HepG2 (cell line): Measurements from ENCODE around the gene KLHL13. TPM values are rescaled to one million over a fixed set of nuclear protein-coding genes. Genes with fewer than 3 reads are reported as not detected.

Source experiments
- ATAC-seq: fragments of 200-7000 bp; cut with Tn5 transposase; 3 replicates; pipeline ENCODE4 v1.9.1; 2020; ENCODE audit warnings: mild to moderate bottlenecking, moderate library complexity
- BruUV-seq: library from RNA; stranded (reverse); fragments of 400-500 nt; replicated peaks from 2 replicates; lab custom pipeline; 2021; lab: Mats Ljungman, UMichigan
- CTCF ChIA-PET: fragments of 300-600 bp; formaldehyde crosslinking; extraction: SDS; loops from one replicate; lab custom pipeline; 2021; ENCODE audit warnings: low total read pairs, inconsistent platforms, low intra/inter-chr PET ratio; lab: Yijun Ruan, JAX
- POLR2A ChIA-PET: fragments of 350-600 bp; sonication (Branson Sonifier 250); formaldehyde crosslinking; loops from one replicate; lab custom pipeline; 2020; ENCODE audit warnings: antibody characterized with exemption, inconsistent platforms; lab: Yijun Ruan, JAX
- DNase-seq: peaks from one replicate; pipeline ENCODE4 v3.0.0-alpha.2; 2015; ENCODE audit warnings: low spot score
- FAIRE-seq: peaks from 3 replicates; lab custom pipeline; 2011; peaks lifted over from hg19 to GRCh38; lab: Jason Lieb, UNC
- H2AFZ ChIP-seq: one replicate; pipeline ENCODE4 v1.6.1; 2011; ENCODE audit warnings: low read length, inconsistent platforms
- H3K27ac ChIP-seq: fragments of 300-600 bp; 3 replicates; pipeline ENCODE4 v1.8.0; 2011; ENCODE audit warnings: mixed run types, mild to moderate bottlenecking, mixed read lengths, low read length, inconsistent platforms; ENCODE audit not compliant: insufficient read depth; ENCODE audit errors: extremely low read length
- H3K27me3 ChIP-seq, 2 experiments: fragments of 200-600 bp in 1 of 2; 2 replicates in 1 of 2; 3 replicates in 1 of 2; pipeline versions ENCODE4 v1.6.0 to v1.8.0; 2011; ENCODE audit warnings: low read length in 2 of 2, mild to moderate bottlenecking in 2 of 2, moderate library complexity in 2 of 2, inconsistent platforms in 1 of 2; ENCODE audit not compliant: insufficient read depth in 2 of 2, control insufficient read depth in 1 of 2
- H3K36me3 ChIP-seq, 2 experiments: fragments of 200-600 bp in 1 of 2; replicated peaks in 1 of 2; 2 replicates in 1 of 2; 3 replicates in 1 of 2; pipeline versions ENCODE4 v1.5.1 to v1.8.0; 2011; ENCODE audit warnings: low read length in 2 of 2, inconsistent platforms in 1 of 2; ENCODE audit not compliant: insufficient read depth in 2 of 2, control insufficient read depth in 1 of 2
- H3K4me1 ChIP-seq: 2 replicates; pipeline ENCODE4 v1.5.1; 2012; ENCODE audit warnings: low read length, inconsistent platforms; ENCODE audit not compliant: insufficient read depth
- H3K4me2 ChIP-seq: 2 replicates; pipeline ENCODE4 v1.6.0; 2011; ENCODE audit warnings: low read depth, low read length, inconsistent platforms
- H3K4me3 ChIP-seq, 3 experiments: fragments of 200-600 bp in 1 of 3; sonication (generic), shearing (Covaris generic) in 1 of 3; replicated peaks in 1 of 3; 2 replicates each; pipeline ENCODE4 v1.5.1; 2011 to 2016; ENCODE audit warnings: low read length in 3 of 3, inconsistent platforms in 2 of 3, low read depth in 2 of 3, mild to moderate bottlenecking in 2 of 3, control low read depth in 1 of 3, mixed read lengths in 1 of 3; ENCODE audit not compliant: insufficient read depth in 1 of 3
- H3K79me2 ChIP-seq: one replicate; pipeline ENCODE4 v1.6.1; 2011; ENCODE audit warnings: low read length, inconsistent platforms; ENCODE audit not compliant: insufficient read depth
- H3K9ac ChIP-seq: 2 replicates; pipeline ENCODE4 v1.6.0; 2011; ENCODE audit warnings: mild to moderate bottlenecking, low read depth, low read length, inconsistent platforms; ENCODE audit not compliant: insufficient read depth
- H3K9me3 ChIP-seq: 2 replicates; pipeline ENCODE4 v1.5.1; 2012; ENCODE audit warnings: mild to moderate bottlenecking, low read length
- H4K20me1 ChIP-seq: 2 replicates; pipeline ENCODE4 v1.6.0; 2011; ENCODE audit warnings: inconsistent platforms, mild to moderate bottlenecking, low read length, moderate library complexity; ENCODE audit not compliant: insufficient read depth
- CBFB ChIP-seq: sonication (generic); formaldehyde crosslinking; IDR thresholded peaks from 2 replicates; pipeline ENCODE4 v1.4.0; 2020; ENCODE audit warnings: missing genetic modification reagents
- HNRNPL ChIP-seq: fragments of 200-400 bp; formaldehyde crosslinking; IDR thresholded peaks from 2 replicates; pipeline ENCODE4 v1.6.1; 2017; ENCODE audit warnings: mild to moderate bottlenecking, low read depth, low read length
- MXI1 ChIP-seq: IDR thresholded peaks from 3 replicates; pipeline ENCODE4 v1.6.1; 2012; ENCODE audit warnings: low read depth, low read length, inconsistent platforms, borderline replicate concordance
- SMC3 ChIP-seq: IDR thresholded peaks from 2 replicates; pipeline ENCODE4 v1.6.1; 2011; ENCODE audit warnings: low read length, improper control_type of control experiment
- XRCC5 ChIP-seq: fragments of 200-400 bp; formaldehyde crosslinking; optimal IDR thresholded peaks from 2 replicates; pipeline ENCODE3; 2017; ENCODE audit warnings: mild to moderate bottlenecking, low read length
- ZBTB8A ChIP-seq: sonication (generic); formaldehyde crosslinking; IDR thresholded peaks from 2 replicates; pipeline ENCODE4 v1.4.0; 2020; ENCODE audit warnings: mild to moderate bottlenecking, low read depth, missing genetic modification reagents, borderline replicate concordance
- ZNF282 ChIP-seq: fragments of 450-650 bp; IDR thresholded peaks from 2 replicates; pipeline ENCODE4 v1.6.1; 2018; ENCODE audit not compliant: partially characterized antibody
- ZNF34 ChIP-seq: sonication (generic); formaldehyde crosslinking; IDR thresholded peaks from 2 replicates; pipeline ENCODE4 v1.4.0; 2020; ENCODE audit warnings: mild to moderate bottlenecking, missing genetic modification reagents, borderline replicate concordance
- ZNF354B ChIP-seq: sonication (generic); formaldehyde crosslinking; IDR thresholded peaks from 2 replicates; pipeline ENCODE4 v1.8.0; 2022; ENCODE audit warnings: mild to moderate bottlenecking, missing genetic modification reagents
- ZZZ3 ChIP-seq: sonication (generic); formaldehyde crosslinking; IDR thresholded peaks from 2 replicates; pipeline ENCODE4 v1.4.0; 2020; ENCODE audit warnings: missing genetic modification reagents, mild to moderate bottlenecking, borderline replicate concordance
- WGBS: methylation state at CpG from one replicate; pipeline ENCODE4 v1.1.6; 2017; ENCODE audit warnings: low lambda C conversion rate; 5-methylcytosine and 5-hydroxymethylcytosine counted together
- in situ Hi-C: cut with HindIII; loops from 2 replicates; pipeline ENCODE4 v1.10.0; 2017; ENCODE audit warnings: low pct_unique_long_range_greater_than_20kb; ENCODE audit not compliant: extremely low pct_ligation_motif_present
- intact Hi-C: fragments of 100-400 bp; cut with micrococcal nuclease; formaldehyde crosslinking; loops from one replicate; pipeline ENCODE4 v1.10.0; 2022; ENCODE audit not compliant: unreplicated experiment
- polyA plus RNA-seq, 8 experiments: library from polyadenylated mRNA; depleted of rRNA in 3 of 8; stranded (reverse) in 7 of 8; unstranded in 1 of 8; fragments of >200 nt; fragmentation: Illumina TruSeq in 4 of 8; extraction: Trizol in 4 of 8; gene quantifications; 2 replicates each; pipeline versions ENCODE4 v1.2.1 to v1.2.3, GENCODE V29; 2011 to 2016; ENCODE audit warnings: low read depth in 4 of 8, missing spikeins in 1 of 8, mixed read lengths in 1 of 8; ENCODE audit not compliant: insufficient read depth in 1 of 8
- total RNA-seq, 5 experiments: library from RNA; depleted of rRNA; stranded (reverse); fragments of >200 nt; fragmentation: Illumina TruSeq; extraction: Trizol; gene quantifications; 2 replicates each; pipeline ENCODE4 v1.2.3, GENCODE V29; 2016; ENCODE audit warnings: low read depth in 1 of 5

The KLHL13 gene
- total and polyA plus RNA-seq, 2 of the 13 experiments (the other 11 are each of a cell fraction or from before 2014, with no cell fraction given), result 0.28 to 1.6 TPM

DNA sequence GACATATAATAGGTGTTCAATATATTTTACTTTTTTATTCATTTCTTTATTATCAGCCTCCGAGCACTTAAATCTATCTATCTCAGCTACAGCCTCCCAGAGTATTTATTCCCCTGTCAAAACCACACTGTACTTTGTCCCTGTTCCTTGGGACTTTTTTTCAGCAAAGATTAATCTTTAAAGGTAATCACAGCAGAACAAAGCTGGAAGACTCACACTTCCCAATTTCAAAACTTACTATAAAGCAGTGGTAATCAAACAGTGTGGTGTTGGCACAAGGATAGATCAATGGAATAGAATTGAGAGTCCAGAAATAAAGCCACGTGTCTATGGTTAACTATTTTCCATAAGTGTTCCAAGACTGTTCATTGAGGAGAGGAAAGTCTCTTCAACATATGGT is 59.7 kb downstream of the KLHL13 start:
- Histone ChIP-seq H3K27ac (no peak overlapping the region), H3K36me3 (no peaks in the 10 kb centered on the region), H2AFZ (no peak overlapping the region), H3K79me2 (no peaks in the 10 kb centered on the region), H3K4me1 (no peaks in the 10 kb centered on the region), H3K9ac (no peak overlapping the region), H3K27me3 (no peaks in the 10 kb centered on the region), H3K4me3 (no peak overlapping the region), H4K20me1 (no peaks in the 10 kb centered on the region), H3K9me3 (no peaks in the 10 kb centered on the region), H3K4me2 (no peak overlapping the region)
- ATAC-seq, result no peak
- BruUV-seq, result no TSS peak
- DNase-seq, result no peak
- CTCF ChIA-PET, result no interaction called here
- in situ Hi-C loops (no loop called here), intact Hi-C loops (no loop called here)
- FAIRE-seq, result no peak
- POLR2A ChIA-PET, result no interaction called here
- 22% methylated on average over 2 of the region's 2 CpGs for whole genome bisulfite sequencing
- no peak for TF ChIP-seq SMC3
- no peak for TF ChIP-seq CBFB (CRISPR knock-in tag)
- TF ChIP-seq ZNF354B (CRISPR knock-in tag), result no peak

GRCh38 chrX:118049713-118050112 is 66.9 kb downstream of the KLHL13 start:
- no peak overlapping the region for H3K4me3 ChIP-seq
- no peaks in the 10 kb centered on the region for H3K27me3 ChIP-seq
- H3K4me2 ChIP-seq, result no peak overlapping the region
- TF ChIP-seq ZNF34 (CRISPR knock-in tag) (no peak), MXI1 (no peak), ZNF282 (no peak), XRCC5 (no peak), ZBTB8A (CRISPR knock-in tag) (no peak), HNRNPL (no peak), ZZZ3 (CRISPR knock-in tag) (no peak)
- H3K9me3 ChIP-seq, result no peaks in the 10 kb centered on the region
- CTCF ChIA-PET, result no interaction called here
- DNase-seq (no peak), FAIRE-seq (no peak), ATAC-seq (no peak)
- H3K4me1 ChIP-seq, result no peaks in the 10 kb centered on the region
- H3K27ac ChIP-seq, result no peak overlapping the region
- POLR2A ChIA-PET, result no interaction called here
- BruUV-seq, result no TSS peak
- H3K79me2 ChIP-seq, result no peaks in the 10 kb centered on the region
- in situ Hi-C loops, result no loop called here
- no peak overlapping the region for H3K9ac ChIP-seq
- H2AFZ ChIP-seq, result no peak overlapping the region
- no peaks in the 10 kb centered on the region for H4K20me1 ChIP-seq
- intact Hi-C loops, result no loop called here
- H3K36me3 ChIP-seq, result no peaks in the 10 kb centered on the region
- 5% methylated on average over 1 of the region's 1 CpG for WGBS
